ENCODE measurements around the gene GPC6.

GPC6 gene

DNA sequence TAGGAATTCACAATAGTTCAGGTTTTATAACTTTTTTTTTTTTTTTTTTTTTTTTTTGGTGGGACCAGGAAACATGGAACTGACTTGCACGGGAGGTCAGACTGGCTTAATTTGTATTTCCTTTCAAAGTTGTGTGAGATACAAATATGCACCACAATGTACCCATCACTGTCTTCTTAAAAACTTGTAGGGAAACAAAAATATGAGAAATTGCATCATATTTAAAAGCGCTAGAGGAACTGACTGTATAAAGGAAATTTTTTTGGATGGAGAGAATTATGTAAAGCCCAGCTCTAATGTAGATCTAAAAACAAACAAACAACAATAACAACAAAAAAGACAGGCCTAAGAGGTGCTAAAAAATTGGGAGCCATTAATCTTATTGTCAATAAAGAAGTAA lies 1006.3 kb downstream of the GPC6 start:
- no peak for DNase-seq (ENCODE audit: low read depth)
- TF ChIP-seq CTCF (IDR thresholded peaks at IDR 0.05; ENCODE audit: low read depth, low read length) (no peak), POLR2A (IDR thresholded peaks at IDR 0.05; ENCODE audit: extremely low read depth, insufficient read length) (no peak)
- no peak overlapping the region for H3K4me3 ChIP-seq (ENCODE audit: low read depth, low read length)

DNA sequence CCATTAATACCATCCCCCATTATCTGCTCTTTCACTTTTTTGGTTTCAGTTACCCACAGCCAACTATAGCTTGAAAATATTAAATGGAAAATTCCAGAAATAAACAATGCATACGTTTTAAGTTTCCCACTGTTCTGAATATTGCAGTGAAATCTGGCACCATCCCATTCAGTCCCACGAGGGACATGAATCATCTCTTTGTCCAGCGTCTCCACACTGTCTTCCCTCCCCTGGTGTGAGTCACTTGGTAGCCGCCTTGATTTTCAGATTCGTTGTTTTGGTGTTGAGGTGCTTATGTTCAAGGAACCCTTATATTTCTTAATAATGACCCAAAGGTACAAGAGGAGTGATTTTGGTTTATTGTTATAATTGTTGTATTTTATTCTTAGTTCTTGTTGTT lies 1006.8 kb downstream of the GPC6 start:
- no peak for DNase-seq (ENCODE audit: low read depth)
- no peak overlapping the region for H3K4me3 ChIP-seq (ENCODE audit: low read depth, low read length)
- TF ChIP-seq CTCF (IDR thresholded peaks at IDR 0.05; ENCODE audit: low read depth, low read length) (no peak), MYC (IDR thresholded peaks at IDR 0.05; ENCODE audit: low read depth, low read length) (no peak)

DNA sequence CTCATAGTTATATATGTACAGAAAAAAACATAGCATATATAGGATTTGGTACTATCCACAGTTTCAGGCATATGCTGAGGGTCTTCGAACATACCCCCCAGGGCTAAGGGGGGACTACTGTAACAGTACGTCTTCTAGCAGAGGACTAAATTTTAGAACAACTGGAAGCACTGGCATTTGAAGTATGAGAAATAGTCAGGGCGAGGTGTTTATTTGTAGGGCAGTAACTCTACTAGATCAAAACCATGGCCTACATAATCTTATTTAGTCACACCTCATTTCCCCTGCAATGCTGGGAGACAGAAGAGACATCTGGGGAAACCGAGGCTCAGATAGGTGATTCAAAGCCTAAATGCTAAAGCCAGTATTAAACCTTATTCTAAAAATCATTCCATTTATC lies 1007.2 kb downstream of the GPC6 start:
- DNase-seq (ENCODE audit: low read depth) = no peak
- no peak overlapping the region for H3K4me3 ChIP-seq (ENCODE audit: low read depth, low read length)
- TF ChIP-seq, protein P1, sequence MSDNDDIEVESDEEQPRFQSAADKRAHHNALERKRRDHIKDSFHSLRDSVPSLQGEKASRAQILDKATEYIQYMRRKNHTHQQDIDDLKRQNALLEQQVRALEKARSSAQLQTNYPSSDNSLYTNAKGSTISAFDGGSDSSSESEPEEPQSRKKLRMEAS (IDR thresholded peaks at IDR 0.05; ENCODE audit: low read depth, low read length) = no peak
- TF ChIP-seq MYC (IDR thresholded peaks at IDR 0.05; ENCODE audit: low read depth, low read length) (no peak), CTCF (IDR thresholded peaks at IDR 0.05; ENCODE audit: low read depth, low read length) (no peak), POLR2A (IDR thresholded peaks at IDR 0.05; ENCODE audit: extremely low read depth, insufficient read length) (no peak)

GRCh38 chr13:94234738-94235137 lies 1008.1 kb downstream of the GPC6 start:
- DNase-seq (ENCODE audit: low read depth) = no peak
- TF ChIP-seq MYC (IDR thresholded peaks at IDR 0.05; ENCODE audit: low read depth, low read length) = no peak
- TF ChIP-seq POLR2A (IDR thresholded peaks at IDR 0.05; ENCODE audit: extremely low read depth, insufficient read length) = no peak
- TF ChIP-seq, protein P1 (IDR thresholded peaks at IDR 0.05; ENCODE audit: low read depth, low read length) = no peak
- no peak for TF ChIP-seq CTCF (IDR thresholded peaks at IDR 0.05; ENCODE audit: low read depth, low read length)
- H3K4me3 ChIP-seq (ENCODE audit: low read depth, low read length) = no peak overlapping the region

DNA sequence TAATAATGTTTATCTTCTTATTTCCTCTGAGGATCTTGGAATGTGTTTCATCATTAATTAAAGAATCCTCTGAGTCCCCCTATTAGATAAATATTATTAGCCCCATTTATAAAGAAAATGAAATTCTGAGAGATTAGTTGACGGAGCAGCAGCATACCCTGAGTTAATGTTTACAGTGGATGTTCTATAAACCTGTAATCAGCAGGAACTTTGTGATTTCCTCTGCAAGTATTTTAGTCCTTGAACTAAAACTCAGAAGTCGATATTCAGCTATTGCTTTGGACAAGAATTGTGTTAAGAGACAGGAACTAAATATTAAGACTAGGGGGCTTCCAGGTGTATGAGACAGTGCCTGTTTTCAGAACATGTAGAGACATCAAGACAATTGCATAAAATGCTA lies 1009.5 kb downstream of the GPC6 start:
- H3K4me3 ChIP-seq (ENCODE audit: low read depth, low read length) = no peak overlapping the region
- TF ChIP-seq MYC (IDR thresholded peaks at IDR 0.05; ENCODE audit: low read depth, low read length) (no peak), CTCF (IDR thresholded peaks at IDR 0.05; ENCODE audit: low read depth, low read length) (no peak), POLR2A (IDR thresholded peaks at IDR 0.05; ENCODE audit: extremely low read depth, insufficient read length) (no peak)
- TF ChIP-seq, protein P1 (IDR thresholded peaks at IDR 0.05; ENCODE audit: low read depth, low read length) = no peak
- no peak for DNase-seq (ENCODE audit: low read depth)

DNA sequence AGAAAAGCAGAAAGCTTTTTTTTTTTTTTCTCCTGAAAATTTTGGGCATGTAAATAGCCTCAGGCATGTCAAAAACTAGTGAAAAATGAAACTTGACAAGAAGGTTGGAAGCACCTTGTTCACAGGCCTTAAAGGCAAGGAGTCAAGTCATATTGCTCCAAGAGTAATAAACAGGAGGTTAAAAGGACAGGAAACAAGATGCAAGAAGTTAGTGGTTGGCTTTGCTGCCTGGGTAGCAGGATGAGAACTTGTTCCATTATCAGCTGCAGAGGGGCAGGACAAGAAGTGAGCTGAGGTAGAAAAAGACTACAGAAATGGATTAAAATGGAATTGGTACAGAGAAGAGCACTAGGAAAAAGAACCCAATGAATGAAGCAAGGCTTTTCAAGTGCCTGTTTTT lies 1010.3 kb downstream of the GPC6 start:
- DNase-seq (ENCODE audit: low read depth) = no peak
- TF ChIP-seq MYC (IDR thresholded peaks at IDR 0.05; ENCODE audit: low read depth, low read length) (no peak), POLR2A (IDR thresholded peaks at IDR 0.05; ENCODE audit: extremely low read depth, insufficient read length) (no peak), CTCF (IDR thresholded peaks at IDR 0.05; ENCODE audit: low read depth, low read length) (no peak)
- TF ChIP-seq, protein P1 (IDR thresholded peaks at IDR 0.05; ENCODE audit: low read depth, low read length) = no peak
- no peak overlapping the region for H3K4me3 ChIP-seq (ENCODE audit: low read depth, low read length)

All from NB4 (cell line).